GM10248 (cell line): ENCODE measurements around the gene PLEKHH1.

Experiments used
- CTCF ChIA-PET: fragments of 300-600 bp; sonication (Branson Sonifier 250); formaldehyde crosslinking; extraction: SDS; loops from one replicate; lab custom pipeline; 2021; ENCODE audit warnings: antibody characterized with exemption; lab: Yijun Ruan, JAX
- POLR2A ChIA-PET: fragments of 350-650 bp; sonication (Branson Sonifier 250); formaldehyde crosslinking; extraction: SDS; loops from one replicate; lab custom pipeline; 2020; ENCODE audit warnings: antibody characterized with exemption; lab: Yijun Ruan, JAX
- DNase-seq: peaks from one replicate; pipeline ENCODE4 v3.0.0; 2012; ENCODE audit errors: extremely low spot score
- CTCF ChIP-seq: IDR thresholded peaks from 2 replicates; pipeline ENCODE4 v1.5.1; 2012; ENCODE audit warnings: mild to moderate bottlenecking, low read depth; ENCODE audit errors: extremely low read depth, missing control alignments, control extremely low read depth

The PLEKHH1 gene

DNA sequence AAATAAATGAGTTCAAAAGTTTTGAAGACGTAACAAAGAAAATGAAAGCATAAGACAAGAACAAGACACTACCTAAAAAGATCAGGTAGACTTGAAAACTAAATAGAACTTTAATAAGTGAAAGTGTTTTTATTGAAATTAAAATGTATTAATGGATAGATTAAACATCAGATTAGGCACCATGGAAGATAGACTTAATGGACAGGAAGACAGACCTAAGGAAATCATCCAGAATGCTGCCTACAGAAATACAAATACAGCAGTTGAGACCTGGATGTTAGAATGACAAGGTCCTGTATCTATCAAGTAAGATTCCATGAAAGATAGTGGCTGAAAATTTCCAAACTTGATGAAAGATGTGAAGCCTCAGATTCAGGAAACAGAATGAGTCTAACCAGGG lies 11.5 kb downstream of the PLEKHH1 start:
- no peak for TF ChIP-seq CTCF
- DNase-seq: no peak
- POLR2A ChIA-PET: no interaction called here
- CTCF ChIA-PET: interaction anchor here (1.2 to 1.4 kb wide), 2 partner anchors 26 to 28 kb away, joined by 3 to 4 read pairs; no protein-coding TSS in a partner anchor

- ChIA-PET POLR2A (no interaction called here), CTCF (interaction anchor here (1.0 to 1.3 kb wide), 2 partner anchors 10 to 120 kb away, joined by 3 to 4 read pairs; no protein-coding TSS in a partner anchor)
- no peak for TF ChIP-seq CTCF
- DNase-seq: no peak
These were observed 14.2 kb downstream of the PLEKHH1 start for GRCh38 chr14:67547224-67547780.

- no peak for DNase-seq
- ChIA-PET CTCF (interaction anchor here (0.8 to 38.5 kb wide), 5 partner anchors 8 to 143 kb away, joined by 3 to 695 read pairs (median 4); no protein-coding TSS in a partner anchor), POLR2A (no interaction called here)
- TF ChIP-seq CTCF: no peak
These were observed 16.6 kb downstream of the PLEKHH1 start for GRCh38 chr14:67549734-67550133.

DNA sequence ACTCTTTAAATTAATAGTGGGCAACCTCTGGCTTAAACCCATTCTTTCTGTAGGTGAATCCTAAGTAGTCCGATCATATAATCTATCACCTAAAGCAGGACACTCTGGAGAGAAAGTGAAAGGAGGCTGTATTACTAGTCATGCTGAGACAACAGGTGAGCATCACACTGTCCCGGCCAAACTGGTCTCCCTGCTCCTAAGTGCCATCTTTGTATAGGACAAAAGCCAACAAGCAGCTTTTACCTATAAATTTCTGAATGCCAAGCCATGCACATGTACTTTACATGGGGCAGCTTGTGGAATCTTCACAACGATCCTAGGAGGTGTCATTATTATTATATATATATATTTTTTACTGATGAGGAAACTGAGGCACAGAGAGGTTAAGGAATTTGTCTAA lies 18.0 kb downstream of the PLEKHH1 start:
- DNase-seq: no peak
- CTCF ChIA-PET: interaction anchor here (1.2 to 38.5 kb wide), 2 partner anchors 24 to 122 kb away, joined by 6 to 695 read pairs; no protein-coding TSS in a partner anchor
- POLR2A ChIA-PET: no interaction called here
- no peak for TF ChIP-seq CTCF

DNA sequence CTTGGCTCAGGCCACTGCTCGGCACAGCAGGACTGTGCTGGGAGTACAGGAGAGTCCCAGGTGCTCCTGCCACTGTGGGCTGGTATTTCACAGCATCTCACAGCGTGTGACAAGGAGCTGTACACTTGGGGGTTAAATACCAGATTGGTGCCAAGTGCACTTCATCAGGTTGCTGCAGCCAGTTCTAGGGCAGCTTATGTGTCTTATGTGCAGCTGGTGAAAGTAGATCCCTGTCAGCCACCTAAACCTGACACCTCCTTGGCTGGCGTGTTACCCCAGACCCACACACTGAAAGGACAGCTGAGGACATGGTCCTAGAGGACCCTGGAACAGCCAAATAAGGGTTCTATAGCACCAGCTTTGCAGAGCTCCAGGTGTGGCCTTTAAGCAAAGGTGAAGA lies 18.9 kb downstream of the PLEKHH1 start:
- no peak for DNase-seq
- CTCF ChIA-PET: interaction anchor here (1.0 to 38.5 kb wide), 3 partner anchors 19 to 123 kb away, joined by 4 to 695 read pairs (median 6); no protein-coding TSS in a partner anchor
- POLR2A ChIA-PET: no interaction called here
- TF ChIP-seq CTCF: no peak

GRCh38 chr14:67553547-67553946 lies 20.5 kb downstream of the PLEKHH1 start:
- no peak for TF ChIP-seq CTCF
- ChIA-PET CTCF (interaction anchor here (2.5 to 38.5 kb wide), 2 partner anchors 18 to 124 kb away, joined by 13 to 695 read pairs; no protein-coding TSS in a partner anchor), POLR2A (no interaction called here)
- no peak for DNase-seq

DNA sequence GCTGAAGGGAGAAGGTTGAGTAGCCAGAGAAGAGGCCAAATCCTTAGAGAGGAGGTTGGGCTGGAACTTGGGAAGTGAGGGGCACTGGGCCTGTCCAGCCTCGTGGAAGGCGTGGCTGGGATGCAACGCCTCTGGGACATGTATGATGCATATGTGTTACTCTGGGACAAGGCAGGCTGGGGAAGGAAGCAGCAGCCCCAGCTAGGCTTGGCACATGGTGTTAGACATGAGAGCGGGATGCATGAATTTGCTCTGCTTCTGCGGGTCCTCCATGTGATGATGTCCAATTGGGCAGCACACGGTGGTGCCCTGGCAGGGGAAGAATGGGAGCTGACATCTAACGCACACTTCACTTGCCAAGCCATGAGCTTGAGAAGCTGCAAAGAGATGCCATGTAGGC lies 21.3 kb downstream of the PLEKHH1 start:
- CTCF ChIA-PET: interaction anchor here (1.1 to 38.5 kb wide), 3 partner anchors 13 to 125 kb away, joined by 3 to 695 read pairs (median 13); no protein-coding TSS in a partner anchor
- POLR2A ChIA-PET: no interaction called here
- no peak for DNase-seq
- TF ChIP-seq CTCF: no peak
